SU-DHL-6 (cell line): Measurements from ENCODE around the gene ANTXRL.
"Not testable (repeated sequence)": the region's sequence is repeated elsewhere in the genome, so short reads cannot be mapped to it uniquely, and the experiment has no call there.

Experiments used
- H2AFZ ChIP-seq: fragments of 200-600 bp; sonication (generic); 2 replicates; pipeline ENCODE4 v1.6.1; 2014; ENCODE audit warnings: low read depth, mild to moderate bottlenecking, moderate library complexity, mixed read lengths, antibody characterized with exemption, low read length; ENCODE audit not compliant: severe bottlenecking
- H3F3A ChIP-seq: fragments of 200-600 bp; shearing (Covaris generic); 2 replicates; pipeline ENCODE4 v1.6.0; 2016; ENCODE audit warnings: antibody characterized with exemption, mild to moderate bottlenecking; ENCODE audit not compliant: insufficient read depth
- H3K27ac ChIP-seq: fragments of 200-600 bp; sonication (generic); 2 replicates; pipeline ENCODE4 v1.5.1; 2016; ENCODE audit warnings: low read depth, mild to moderate bottlenecking, low read length, moderate library complexity, mixed read lengths
- H3K27me3 ChIP-seq: fragments of 200-600 bp; sonication (generic), shearing (Covaris generic); 2 replicates; pipeline ENCODE4 v1.6.0; 2014; ENCODE audit warnings: mild to moderate bottlenecking, low read length
- H3K36me3 ChIP-seq: fragments of 200-600 bp; sonication (generic); 2 replicates; pipeline ENCODE4 v1.6.1; 2014; ENCODE audit warnings: mild to moderate bottlenecking, low read length, mixed read lengths
- H3K4me2 ChIP-seq: fragments of 300-600, 200-600 bp; shearing (Covaris generic), sonication (generic); 2 replicates; pipeline ENCODE4 v1.6.0; 2014; ENCODE audit warnings: low read length, low read depth, mild to moderate bottlenecking; ENCODE audit not compliant: poor library complexity, severe bottlenecking
- H3K4me3 ChIP-seq: fragments of 200-600 bp; sonication (generic); 2 replicates; pipeline ENCODE4 v1.5.1; 2014; ENCODE audit warnings: antibody characterized with exemption, low read length, mild to moderate bottlenecking, mixed read lengths; ENCODE audit not compliant: insufficient read depth, poor library complexity, severe bottlenecking
- H3K79me2 ChIP-seq: fragments of 200-600 bp; sonication (generic); 2 replicates; pipeline ENCODE4 v1.6.1; 2014; ENCODE audit warnings: mild to moderate bottlenecking, low read length, moderate library complexity; ENCODE audit not compliant: insufficient read depth
- H3K9ac ChIP-seq: fragments of 200-600 bp; sonication (generic); 2 replicates; pipeline ENCODE4 v1.7.0; 2014; ENCODE audit warnings: mild to moderate bottlenecking, low read length
- H3K9me2 ChIP-seq: fragments of 200-600 bp; sonication (generic); replicated peaks from 2 replicates; pipeline ENCODE4 v1.6.1; 2014; ENCODE audit warnings: low read length; ENCODE audit not compliant: insufficient read depth
- H3K9me3 ChIP-seq: fragments of 200-600 bp; sonication (generic); 2 replicates; pipeline ENCODE4 v1.6.1; 2014; ENCODE audit warnings: low read length, mixed read lengths; ENCODE audit not compliant: insufficient read depth
- H4K20me1 ChIP-seq: fragments of 200-600 bp; sonication (generic); 2 replicates; pipeline ENCODE4 v1.6.1; 2014; ENCODE audit warnings: low read depth, mild to moderate bottlenecking, antibody characterized with exemption, low read length, moderate library complexity, mixed read lengths
- EZH2phosphoT487 ChIP-seq: fragments of 200-600 bp; sonication (generic), shearing (Covaris generic); conservative IDR thresholded peaks from 2 replicates; pipeline ENCODE4 v1.6.1; 2018; ENCODE audit warnings: mild to moderate bottlenecking, antibody characterized with exemption, low read length, moderate library complexity, mixed read lengths
- TF ChIP-seq, protein P1 (sequence below): fragments of 200-600 bp; sonication (generic); IDR thresholded peaks from one replicate; pipeline ENCODE4 v1.5.1; 2017; ENCODE audit warnings: antibody characterized with exemption, mild to moderate bottlenecking, low read length, moderate library complexity; ENCODE audit not compliant: insufficient read depth, poor library complexity, severe bottlenecking

The ANTXRL gene

DNA sequence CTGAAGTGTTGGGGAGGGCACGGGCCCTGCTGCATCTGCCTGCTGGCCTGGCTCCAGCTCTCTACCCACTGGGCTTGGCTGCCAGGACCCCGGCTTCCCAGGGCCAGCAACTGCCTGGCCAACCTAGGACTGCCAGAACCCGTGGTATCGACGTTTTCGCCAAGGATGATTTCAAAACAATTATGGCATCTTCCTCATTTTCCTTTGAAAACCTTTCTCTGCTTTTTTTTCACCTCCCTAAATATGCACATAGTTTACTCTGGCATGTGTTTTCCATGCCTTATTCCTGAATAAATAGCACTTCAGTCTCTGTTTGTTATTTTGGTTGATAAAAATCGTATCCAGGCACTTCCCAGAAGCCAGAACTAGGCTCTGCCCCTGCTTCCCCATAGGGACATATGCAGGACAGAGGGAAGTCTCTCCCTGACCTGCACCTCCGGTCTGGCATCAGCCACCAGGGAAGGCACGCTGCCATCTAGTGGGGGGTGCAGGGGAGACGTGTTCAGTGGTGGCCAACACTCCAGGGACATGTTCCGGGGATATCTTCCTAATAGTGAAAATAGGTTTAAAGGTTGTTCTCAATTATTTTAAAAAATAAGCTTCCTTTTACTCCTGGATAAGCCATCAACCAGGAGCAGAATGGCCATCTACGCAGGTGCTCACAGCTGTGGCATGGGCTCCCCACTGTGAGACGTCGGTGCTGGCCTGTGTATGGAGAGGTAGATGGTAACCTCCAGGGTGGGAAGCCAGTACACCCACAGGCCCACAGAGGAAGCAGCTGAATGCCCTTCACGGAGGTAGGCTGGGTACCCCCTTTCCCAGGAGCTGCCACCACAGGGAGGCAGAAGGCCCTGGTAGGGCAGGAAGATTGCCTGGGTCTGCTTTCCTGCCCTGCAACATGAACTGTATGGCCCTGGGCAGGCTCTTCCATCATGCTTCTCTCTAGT lies 30.7 kb upstream of the ANTXRL start:
- Histone ChIP-seq H3K4me3 (no peak overlapping the region), H3K36me3 (no peaks in the 10 kb centered on the region), H3K79me2 (no peaks in the 10 kb centered on the region), H3K9me2 (no peaks in the 10 kb centered on the region), H2AFZ (no peak overlapping the region), H3K9ac (no peak overlapping the region), H4K20me1 (no peaks in the 10 kb centered on the region), H3F3A (no peaks in the 10 kb centered on the region), H3K4me2 (no peak overlapping the region), H3K27me3 (no peaks in the 10 kb centered on the region), H3K27ac (no peak overlapping the region), H3K9me3 (no peaks in the 10 kb centered on the region)
- no peak for TF ChIP-seq EZH2phosphoT487
- TF ChIP-seq, protein P1, sequence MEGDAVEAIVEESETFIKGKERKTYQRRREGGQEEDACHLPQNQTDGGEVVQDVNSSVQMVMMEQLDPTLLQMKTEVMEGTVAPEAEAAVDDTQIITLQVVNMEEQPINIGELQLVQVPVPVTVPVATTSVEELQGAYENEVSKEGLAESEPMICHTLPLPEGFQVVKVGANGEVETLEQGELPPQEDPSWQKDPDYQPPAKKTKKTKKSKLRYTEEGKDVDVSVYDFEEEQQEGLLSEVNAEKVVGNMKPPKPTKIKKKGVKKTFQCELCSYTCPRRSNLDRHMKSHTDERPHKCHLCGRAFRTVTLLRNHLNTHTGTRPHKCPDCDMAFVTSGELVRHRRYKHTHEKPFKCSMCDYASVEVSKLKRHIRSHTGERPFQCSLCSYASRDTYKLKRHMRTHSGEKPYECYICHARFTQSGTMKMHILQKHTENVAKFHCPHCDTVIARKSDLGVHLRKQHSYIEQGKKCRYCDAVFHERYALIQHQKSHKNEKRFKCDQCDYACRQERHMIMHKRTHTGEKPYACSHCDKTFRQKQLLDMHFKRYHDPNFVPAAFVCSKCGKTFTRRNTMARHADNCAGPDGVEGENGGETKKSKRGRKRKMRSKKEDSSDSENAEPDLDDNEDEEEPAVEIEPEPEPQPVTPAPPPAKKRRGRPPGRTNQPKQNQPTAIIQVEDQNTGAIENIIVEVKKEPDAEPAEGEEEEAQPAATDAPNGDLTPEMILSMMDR: no peak

DNA sequence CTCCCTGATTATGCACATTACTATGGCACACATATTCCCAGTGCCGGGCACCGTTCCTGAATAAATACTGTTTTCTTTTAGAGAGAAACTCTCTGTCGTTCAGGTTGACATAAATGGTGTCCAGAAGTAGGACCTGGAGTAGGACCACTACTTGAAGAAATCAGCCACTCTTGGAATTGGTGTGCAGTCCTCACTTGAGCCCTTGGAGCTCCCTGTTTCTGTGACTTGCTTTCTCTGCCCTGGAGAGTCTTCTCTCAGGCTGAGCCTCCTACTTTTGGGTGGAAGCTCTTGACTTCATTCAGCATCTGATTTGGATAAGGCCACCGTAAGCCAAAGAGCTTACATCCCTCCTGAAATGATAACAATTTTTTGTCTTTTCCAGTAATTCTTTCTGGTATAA lies 29.7 kb upstream of the ANTXRL start:
- Histone ChIP-seq H3K4me3 (no peak overlapping the region), H3K9ac (no peak overlapping the region), H3K79me2 (no peaks in the 10 kb centered on the region), H3K9me3 (no peaks in the 10 kb centered on the region), H2AFZ (no peak overlapping the region), H3K27me3 (no peaks in the 10 kb centered on the region), H3F3A (no peaks in the 10 kb centered on the region), H3K36me3 (no peaks in the 10 kb centered on the region), H3K4me2 (no peak overlapping the region), H4K20me1 (no peaks in the 10 kb centered on the region), H3K9me2 (no peaks in the 10 kb centered on the region), H3K27ac (no peak overlapping the region)
- TF ChIP-seq, protein P1: no peak
- TF ChIP-seq EZH2phosphoT487: no peak

DNA sequence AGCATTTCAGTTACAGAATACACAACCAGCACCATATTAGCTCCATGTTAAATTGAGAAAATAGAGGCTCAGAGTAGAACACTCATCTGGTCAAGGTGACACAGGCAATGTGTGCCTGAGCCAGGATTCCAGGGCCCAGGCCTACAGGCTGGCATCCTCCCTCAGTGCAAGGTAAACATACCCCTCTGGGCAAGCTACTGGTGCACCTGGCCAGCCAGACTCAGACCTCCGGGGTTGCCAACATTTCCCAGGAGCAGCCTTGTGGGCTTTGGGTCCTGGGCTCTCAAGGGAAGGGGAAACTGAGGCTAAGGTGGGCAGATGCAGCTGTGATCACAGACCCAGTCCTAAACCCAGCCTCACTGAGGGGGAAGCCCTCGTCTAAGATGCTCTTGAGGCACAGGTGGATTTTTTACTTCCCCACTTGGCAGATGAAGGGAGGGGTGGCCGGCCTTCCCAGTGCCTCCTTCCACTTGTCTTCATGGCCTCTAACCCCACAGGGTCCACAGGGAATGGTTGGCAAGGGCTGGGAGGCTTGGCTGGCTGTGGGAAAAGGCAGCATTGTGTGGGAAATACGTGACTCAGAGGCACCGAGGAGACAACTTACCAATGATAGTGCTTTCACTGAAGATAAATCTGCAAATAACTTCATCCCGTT lies 23.8 kb upstream of the ANTXRL start:
- not testable (repeated sequence) for H3K9me3 ChIP-seq, H3K4me2 ChIP-seq, H3K9me2 ChIP-seq, H3F3A ChIP-seq, H3K27me3 ChIP-seq, H3K4me3 ChIP-seq, H3K9ac ChIP-seq, H2AFZ ChIP-seq, H3K36me3 ChIP-seq, H3K27ac ChIP-seq, H3K79me2 ChIP-seq, H4K20me1 ChIP-seq

DNA sequence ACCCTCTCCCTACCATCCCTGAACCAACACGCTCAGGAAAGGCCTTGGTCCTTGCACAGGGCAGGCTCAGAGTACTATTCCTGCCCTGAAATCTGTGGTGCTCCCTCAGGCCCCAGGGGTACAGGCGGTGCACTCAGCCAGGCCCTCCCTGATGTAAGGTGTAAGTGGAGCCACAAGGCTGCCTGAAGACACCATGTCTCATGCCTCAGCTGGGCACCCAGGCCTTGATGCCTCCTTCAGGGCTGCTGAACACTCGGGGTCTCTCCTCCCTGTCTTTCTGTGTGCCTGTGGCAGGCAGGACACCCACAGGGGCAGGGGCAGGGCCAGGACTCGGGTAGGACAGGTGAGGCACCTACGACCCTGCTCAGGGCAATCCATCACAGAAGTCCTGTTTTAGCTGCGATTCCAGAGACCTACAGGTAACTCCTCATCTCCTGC lies 22.9 kb upstream of the ANTXRL start:
- Histone ChIP-seq H3K36me3 (no peaks in the 10 kb centered on the region), H3K9ac (no peak overlapping the region), H3F3A (no peaks in the 10 kb centered on the region), H3K4me2 (no peak overlapping the region), H3K9me2 (no peaks in the 10 kb centered on the region), H4K20me1 (no peaks in the 10 kb centered on the region), H3K27me3 (no peaks in the 10 kb centered on the region), H3K27ac (no peak overlapping the region), H2AFZ (no peak overlapping the region), H3K9me3 (no peaks in the 10 kb centered on the region), H3K4me3 (no peak overlapping the region), H3K79me2 (no peaks in the 10 kb centered on the region)
- no peak for TF ChIP-seq EZH2phosphoT487
- TF ChIP-seq, protein P1: no peak
